HTERT RPE-1 (cell line): ENCODE results near the gene TRAPPC2.

Experiments
- in situ Hi-C: fragments of 300-500 bp; cut with MboI; formaldehyde crosslinking; loops from 4 replicates; pipeline ENCODE4 v1.14.3; 2020; ENCODE audit warnings: low sequenced_read_pairs

The TRAPPC2 gene

DNA sequence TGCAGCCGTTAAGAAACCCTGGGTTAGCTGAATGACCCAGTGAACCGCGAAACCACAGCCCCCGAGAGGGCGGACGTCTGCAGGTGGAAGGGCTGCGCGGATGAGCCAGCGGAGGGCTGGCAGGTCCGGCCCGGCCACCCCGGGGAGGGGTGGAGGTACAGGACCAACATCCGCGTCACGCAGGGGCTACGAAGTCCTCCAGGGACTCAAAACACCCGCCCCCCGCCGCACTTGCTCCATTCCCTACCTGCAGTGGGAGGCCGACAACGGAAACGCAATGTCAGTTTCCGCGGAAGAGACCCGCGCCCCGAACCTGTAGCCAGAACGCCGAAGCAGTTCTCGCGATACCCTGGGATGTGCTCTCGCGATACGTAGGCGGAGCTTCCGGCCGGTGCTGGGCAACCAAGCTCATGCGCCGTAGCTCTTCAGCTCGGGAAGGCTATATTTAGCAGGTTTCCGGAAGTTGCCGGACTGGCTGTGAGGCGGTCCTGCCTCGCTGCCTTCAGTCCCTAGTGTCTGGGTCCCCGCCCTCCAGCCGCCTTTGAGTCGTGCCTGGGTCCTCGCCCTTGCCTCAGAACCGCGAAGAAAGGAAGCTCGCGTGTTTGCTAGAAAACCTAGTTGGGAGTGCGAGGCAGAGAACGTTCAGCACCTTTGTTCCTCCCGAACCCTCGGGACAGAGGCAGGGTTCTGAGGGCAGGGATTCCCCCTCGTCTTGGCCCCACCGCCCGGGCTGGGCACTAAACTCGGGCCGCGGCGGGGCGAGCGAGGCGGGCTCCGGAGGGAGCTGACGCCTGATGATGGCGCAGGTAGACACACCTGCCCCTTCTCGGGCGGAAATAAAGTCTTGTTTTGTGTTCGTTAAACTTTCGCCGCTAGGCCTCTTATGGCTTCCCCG, at the start of gene TRAPPC2, which contains the start of gene OFD1:
Gene TRAPPC2 (minus strand): TSS at position 343 of the 895 bp plus-strand sequence. CDS start 14,657 bp downstream, outside the sequence.
Gene OFD1 (plus strand): TSS at position 471 of the 895 bp plus-strand sequence. CDS start 324 bp downstream, at position 795.
- in situ Hi-C loops, result no loop called here

DNA sequence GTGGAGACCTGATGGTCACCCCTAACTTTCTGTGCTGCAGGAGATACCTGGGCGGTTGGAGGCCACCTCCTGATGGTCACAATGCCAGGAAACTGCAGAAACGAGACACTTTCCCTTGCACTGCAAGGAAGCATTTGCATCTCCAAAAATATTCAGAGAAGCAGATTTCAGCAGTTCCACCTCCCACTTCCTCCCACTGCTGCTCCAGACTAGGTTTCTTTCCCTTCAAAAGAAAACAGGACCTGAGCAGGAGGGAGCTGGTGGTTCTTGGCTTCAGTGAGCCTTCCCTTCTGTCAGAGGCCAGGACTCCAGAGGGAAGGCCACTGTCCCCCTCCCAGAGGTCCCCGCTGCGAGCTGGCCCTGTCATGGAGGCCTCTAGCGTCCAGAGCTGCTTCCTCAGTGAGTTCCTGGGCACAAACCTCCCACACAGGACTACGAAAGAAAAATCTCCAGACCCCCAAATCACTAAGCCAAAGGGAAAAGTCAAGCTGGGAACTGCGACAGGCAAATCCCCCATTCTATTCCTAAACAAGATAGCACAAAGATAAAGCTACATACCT, 46.5 kb upstream of the TRAPPC2 start:
- in situ Hi-C loops, result no loop called here

DNA sequence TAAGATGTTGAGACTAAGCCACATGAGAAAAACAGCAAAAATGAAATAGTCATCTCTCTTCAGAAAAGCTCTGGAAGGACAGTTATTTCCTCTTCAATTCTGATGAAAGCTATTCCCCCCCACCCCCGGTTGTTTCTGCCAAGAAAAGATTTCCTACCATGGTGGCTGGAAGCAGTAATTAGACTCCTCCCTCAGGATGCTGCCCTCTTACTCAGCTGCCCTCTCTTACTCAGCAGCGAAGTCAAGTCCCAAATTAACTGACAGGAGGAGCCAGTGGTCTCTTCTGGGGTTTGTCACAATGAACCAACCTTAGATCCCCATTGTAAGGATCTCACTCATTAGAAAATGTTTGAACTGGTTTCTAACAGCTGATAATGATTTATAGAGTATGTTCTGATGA, 44.5 kb upstream of the TRAPPC2 start:
- in situ Hi-C loops, result no loop called here

DNA sequence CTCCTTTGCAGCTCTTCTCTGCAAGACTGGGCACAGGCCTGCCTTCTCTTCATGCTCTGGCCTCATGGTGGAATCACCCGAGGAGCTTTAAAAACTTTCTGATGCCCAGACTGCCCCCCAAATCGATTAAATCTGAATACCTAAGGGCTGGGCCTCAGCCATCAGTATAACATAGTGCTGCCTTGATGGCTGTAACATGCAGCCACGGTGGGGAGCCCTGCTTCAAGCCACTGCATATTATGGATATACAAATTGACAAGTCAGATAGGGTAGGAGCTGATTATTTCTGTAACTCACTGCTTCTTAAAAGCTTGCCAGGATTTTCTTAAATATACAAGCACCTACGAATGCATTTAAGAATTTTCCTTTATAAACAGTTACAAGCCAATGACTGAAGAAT, 42.0 kb upstream of the TRAPPC2 start:
- in situ Hi-C loops, result no loop called here

DNA sequence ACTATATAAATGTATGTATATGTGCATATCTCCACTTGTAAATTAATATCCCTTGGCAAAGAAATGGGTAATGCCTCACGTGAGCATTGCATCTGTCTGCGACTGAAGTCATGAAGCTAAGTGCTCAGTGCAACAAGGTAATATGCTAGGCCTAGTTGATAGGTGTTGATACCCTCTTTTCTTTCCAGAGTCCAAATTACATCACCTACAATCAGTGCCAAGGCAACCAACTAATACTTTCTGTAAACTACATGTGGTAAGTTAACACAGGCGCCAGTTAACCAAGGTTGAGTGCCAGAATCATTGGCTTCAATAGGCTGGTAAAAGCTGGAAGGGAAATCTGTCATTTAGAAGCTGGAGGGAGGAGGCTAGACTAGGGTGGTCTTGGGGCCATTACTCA, 41.4 kb upstream of the TRAPPC2 start:
- in situ Hi-C loops, result no loop called here

DNA sequence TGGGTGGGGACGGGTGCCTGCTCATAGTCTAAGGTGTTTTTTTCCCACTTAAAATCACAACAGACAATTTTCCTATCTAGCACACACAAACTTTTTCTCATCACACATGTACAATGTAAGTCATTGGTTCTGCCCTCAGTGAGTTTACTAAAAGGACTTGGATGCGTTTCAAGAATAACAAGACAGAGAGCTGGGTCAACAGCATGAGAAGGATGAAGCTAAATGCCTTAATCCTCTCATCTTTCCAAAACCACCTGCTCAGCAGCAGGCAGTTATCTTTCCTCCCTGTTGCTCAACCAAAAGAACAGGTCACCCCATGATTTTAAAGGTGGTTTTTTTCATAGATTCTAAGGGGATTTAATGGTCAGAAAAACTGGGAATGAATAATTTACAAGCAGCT, 40.3 kb upstream of the TRAPPC2 start:
- in situ Hi-C loops, result no loop called here

DNA sequence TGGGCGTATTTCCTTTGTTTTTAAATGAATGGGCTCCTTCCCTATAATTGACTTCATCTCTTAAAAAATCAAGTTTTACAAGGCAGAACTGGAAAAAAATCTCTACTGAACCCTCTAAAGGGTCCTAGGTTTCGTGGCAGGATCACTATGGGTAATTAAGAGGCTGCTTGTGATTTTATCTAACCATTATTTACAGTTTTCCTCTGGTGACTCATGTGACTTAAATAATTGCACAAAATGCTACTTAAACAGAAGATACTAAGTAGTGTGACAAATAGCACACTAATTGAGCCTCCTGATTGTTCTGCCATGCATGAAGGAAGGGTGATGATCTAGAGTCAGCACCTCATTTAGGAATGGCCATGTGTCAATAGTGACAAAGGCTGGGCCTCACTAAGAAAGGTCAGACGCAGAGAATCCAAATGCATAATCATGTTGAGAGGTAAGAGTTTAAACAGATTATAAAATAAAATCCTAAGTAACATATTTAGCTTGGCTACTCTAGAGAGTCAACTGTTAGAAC, 35.7 kb upstream of the TRAPPC2 start:
- in situ Hi-C loops, result no loop called here

DNA sequence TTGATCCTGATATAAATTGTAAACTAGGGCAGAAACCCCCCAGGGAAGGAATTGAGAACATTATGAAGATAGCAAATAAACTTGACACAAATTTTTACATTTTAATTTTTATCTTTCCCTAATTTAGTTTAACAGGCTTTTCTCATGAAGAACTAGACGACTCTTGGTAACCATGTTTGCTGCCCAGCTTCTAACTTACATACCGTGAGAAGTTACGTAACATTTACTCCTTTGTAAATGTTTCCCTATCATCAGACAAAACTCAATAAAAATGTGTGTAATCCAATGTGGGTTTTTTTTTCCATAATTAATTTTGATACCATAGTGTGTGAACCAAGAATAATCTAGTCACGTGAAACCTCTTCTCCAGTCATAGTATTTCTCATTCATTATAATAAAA, 34.5 kb upstream of the TRAPPC2 start:
- in situ Hi-C loops, result no loop called here

DNA sequence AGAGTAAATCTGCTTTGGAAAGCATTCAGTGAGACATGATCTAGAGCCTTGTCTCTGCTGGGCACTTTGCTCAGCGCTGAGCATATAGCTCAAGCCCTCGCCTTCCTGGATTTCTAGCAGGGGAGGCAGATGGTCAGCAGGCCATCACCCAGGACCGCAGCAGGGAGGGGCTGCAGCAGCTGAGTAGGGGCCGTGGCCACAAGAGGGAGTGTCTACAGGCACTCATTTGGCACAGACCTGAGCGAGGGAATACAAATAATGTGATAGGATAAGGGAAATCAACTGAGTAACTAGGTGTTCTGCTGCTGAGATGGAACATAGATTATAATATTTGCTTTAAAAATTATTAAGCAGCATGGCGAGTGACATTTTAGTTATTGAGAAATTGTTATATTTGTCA, 30.3 kb upstream of the TRAPPC2 start:
- in situ Hi-C loops, result no loop called here

DNA sequence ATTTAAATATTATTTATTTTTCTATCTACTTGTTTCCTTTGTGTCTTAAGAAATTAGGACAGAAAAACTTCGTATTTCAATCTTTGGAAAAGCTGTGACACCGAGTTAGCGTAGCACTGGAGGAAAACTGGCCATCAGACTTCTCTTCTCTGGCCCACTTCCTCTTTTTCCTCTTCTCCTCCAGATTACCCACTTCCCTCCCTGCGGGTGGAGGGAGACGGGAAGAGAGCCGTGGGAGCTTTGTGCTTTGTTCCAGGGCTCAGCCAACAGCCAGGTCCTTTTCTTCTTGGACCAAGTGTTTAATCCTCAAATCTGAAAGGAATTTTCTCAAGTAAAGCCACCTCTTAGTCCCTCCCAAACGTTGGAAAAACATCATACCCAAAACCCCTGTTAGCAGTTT, 29.9 kb upstream of the TRAPPC2 start:
- in situ Hi-C loops, result no loop called here

DNA sequence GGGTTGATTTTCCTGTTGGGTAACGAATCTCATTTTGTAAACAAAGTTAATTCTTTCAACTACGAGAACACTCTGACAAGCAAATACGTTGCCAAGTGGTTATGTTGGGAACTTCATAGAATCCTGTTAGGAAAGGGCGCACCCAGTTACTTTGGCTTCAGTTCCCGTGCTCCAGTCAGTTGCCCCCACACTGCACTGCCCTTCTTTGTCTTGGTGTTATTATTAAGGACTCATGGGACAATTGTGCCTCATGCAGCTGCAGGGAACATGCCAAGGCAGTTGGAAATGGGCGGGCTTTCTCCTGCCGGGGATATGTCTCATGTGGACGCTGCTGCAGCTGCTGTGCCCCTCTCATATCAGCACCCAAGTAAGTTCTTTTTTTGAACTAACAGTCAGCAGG, 29.1 kb upstream of the TRAPPC2 start:
- in situ Hi-C loops, result no loop called here

DNA sequence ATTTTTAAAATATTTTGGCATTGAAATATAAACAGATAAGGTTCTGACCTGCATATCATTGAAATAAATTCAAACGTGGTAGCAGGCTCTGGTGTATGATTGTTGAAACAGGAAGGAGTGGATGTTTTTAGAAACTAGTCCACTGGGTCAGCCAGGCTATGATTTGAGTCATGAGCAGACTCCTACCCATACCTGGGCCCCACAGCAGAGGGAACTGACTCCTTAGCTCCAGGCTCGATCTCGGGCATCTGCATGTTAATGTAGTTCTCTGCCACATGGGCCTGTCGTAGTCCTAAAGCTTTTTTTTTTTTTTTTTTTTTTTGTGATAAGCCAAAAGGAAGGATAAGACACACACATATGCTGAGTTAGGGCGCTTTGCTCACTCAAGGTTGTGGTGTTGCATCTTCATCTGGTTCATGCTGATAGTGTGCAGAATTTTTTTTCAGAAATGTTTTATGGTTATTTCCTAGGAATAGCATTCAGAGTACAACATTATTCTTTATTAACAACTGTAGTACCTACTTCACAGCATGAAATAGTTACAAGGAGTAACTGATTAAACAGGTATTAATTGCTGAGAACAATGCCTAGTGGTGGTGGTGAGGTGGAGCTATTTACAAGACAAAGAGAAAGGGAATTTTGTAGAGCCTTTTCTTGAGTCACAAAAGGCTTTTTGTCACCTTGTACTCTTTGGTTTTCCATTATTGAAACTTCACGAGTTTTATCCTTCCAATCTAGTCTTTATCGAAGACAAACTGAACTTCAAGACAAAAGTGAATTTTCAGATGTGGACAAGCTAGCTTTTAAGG, 27.4 kb upstream of the TRAPPC2 start:
- in situ Hi-C loops, result no loop called here

DNA sequence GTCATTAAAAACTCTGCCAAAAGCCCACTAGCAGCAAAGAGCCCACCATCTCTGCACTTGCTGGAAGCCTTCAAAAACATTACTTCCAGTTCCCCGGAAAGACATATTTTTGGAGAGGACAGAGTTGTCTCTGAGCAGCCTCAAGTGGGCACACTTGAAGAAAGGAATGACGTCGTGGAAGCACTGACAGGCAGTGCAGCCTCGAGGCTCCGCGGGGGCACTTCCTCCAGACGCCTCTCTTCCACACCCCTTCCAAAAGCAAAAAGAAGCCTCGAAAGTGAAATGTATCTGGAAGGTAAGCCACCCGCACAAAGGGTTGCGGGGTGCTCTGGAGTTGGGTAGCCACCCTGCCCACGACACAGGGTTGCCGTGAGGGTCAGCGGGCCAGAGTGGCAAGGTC, 26.0 kb upstream of the TRAPPC2 start:
- in situ Hi-C loops, result no loop called here

DNA sequence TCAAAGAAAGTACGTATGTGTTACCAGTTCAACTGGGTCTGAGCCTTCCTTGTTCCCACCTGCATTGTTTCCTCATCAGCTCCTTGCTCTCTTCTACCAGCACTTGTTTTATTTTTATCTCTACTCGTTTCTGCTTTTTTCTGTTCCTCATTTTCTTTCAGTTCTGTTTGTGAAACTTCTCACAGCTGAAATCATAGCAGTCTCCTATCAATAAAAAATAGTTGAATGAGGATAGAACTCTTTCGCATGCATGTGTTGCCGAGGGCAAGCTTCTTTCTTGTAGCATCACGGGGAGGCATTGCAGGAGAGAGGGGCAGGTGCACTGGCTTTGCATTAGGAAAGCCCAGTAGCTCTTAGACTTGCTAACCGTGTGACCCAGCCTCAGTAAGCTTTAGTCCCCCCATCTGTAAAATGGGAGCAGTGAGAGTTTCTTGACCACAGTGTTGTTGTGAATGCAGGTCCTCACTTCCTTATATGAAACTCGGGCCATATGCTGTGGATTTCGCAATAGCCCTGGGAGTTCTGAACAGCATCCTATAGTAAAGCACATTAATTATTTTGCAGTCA, 24.8 kb upstream of the TRAPPC2 start:
- in situ Hi-C loops, result no loop called here

DNA sequence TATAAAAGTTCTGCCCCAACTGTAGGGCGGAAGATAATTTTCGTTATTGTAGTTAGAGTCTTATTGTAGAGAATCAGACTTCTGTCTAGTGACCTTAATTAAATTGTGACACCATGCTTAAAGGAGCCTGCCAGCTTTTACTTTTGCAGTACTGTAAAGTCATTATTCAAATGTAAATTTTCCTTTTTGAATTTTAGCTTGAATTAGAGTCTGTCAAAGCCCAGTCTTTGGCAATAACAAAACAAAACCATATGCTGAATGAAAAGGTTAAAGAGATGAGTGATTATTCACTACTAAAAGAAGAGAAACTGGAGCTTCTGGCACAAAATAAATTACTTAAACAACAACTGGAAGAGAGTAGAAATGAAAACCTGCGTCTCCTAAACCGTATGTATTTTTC, 22.0 kb upstream of the TRAPPC2 start:
- in situ Hi-C loops, result no loop called here

DNA sequence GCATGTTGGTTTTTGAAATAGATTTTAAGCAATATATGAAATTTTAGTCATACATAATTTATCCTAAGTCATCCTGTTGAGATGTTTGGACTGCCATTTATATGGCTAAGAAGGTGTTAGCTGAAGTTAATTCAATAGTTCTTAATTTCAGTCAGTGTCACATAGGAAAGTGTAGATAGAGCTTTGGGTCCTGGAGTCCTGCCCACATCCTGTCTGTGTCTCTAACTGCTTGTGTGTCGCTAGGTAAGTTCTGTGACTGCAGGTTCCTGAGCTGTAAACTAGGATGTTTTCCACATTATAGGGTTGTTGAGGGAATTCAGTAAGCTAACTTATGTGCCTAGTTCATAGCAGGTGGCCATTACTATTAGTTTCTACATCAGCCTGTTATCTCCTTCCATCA, 20.8 kb upstream of the TRAPPC2 start:
- in situ Hi-C loops, result no loop called here

DNA sequence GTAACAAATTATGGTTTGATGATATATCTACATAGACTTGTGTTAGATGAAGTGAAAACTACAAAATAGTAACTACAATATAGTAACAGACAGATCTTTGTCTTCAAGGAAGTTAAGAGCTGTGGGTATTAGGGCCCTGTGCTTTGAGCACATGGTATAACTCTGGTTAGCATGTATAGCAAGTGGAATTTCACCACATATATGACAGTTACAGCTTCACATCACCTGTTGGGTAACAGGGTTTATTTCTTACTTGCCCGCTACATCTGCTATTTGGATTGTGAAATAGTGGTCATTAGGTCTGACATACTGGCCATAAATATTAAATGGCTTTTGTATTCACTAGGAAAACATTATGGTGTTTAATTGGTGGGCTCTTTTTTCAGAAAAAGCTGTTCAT, 20.3 kb upstream of the TRAPPC2 start:
- in situ Hi-C loops, result no loop called here

DNA sequence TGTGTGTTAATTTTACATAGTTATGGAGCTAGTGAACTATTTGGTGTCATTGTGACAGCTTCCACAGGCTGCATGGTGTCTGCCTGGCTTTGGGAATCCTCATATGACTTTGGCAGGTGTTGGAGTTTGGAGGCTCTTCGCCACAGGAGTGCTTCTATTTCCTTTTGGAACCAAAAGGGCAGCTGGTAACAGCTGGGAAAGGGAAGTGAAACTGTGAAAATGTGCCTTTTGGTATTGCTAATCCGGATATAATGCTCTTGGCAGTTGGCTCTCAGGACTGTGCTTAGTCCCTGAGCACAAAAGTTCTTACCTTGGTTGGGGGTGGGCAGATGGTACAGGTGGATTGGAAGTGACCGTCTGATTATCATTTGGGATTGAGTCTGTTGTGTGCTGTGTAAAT, 18.2 kb upstream of the TRAPPC2 start:
- in situ Hi-C loops, result no loop called here

DNA sequence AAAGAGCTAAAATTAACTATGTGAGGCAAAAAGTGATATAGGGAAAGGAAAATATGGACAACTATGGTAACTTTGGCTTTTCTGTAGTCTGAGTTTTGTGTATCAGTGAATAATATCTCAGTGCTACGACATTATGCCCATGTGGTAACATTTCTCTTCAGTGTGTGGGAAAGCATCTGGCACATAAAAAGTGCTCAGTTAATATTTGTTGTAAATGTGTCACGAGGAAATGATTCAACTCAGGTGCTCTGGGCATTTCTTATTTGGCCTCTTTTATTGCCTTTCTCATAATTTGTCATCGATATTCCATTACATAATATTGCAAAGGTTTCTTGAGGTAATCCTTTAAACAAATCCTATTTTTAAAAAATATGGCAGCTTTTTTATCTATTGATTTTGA, 17.7 kb upstream of the TRAPPC2 start:
- in situ Hi-C loops, result no loop called here

DNA sequence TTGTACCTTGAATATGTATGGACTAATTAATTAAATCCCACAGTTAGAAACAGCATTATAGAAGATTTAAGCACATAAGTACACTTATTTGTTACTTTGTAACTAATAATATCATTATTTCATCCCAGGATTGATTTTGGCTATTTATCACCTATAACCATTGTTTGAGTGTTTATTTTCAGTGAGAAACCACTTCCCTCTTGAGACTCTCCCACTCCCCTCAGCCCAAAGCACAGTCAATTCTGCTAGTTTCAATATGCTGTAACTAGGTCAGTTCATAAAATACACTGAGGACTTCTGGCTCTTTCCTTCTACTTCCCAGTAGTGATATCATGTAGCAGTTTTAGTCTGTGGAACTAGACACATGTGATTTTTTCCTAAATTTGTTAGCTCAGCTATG, 16.4 kb upstream of the TRAPPC2 start:
- in situ Hi-C loops, result no loop called here

DNA sequence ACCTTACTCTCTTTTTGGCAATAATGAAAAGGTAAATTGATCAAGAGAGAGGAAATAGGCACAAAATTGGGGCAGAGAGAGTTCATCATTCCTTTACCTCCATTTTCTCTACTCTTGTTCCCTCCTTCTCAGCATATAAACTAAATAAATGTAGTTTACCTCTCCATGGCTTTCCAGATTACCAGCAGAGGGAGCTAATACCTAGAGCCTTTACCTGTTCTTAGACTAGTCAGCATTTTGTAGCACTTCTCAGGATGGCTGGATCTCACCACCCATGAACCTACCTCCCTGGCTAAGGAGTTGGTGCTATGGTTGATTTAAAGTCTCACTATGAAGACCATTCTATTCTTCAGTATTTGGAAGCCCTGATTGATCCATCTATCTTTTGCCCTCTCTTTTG, 15.8 kb upstream of the TRAPPC2 start:
- in situ Hi-C loops, result no loop called here
